HepG2 (cell line): ENCODE measurements around the gene PDZD7. TPM values are rescaled to one million over a fixed set of nuclear protein-coding genes. Genes with fewer than 3 reads are reported as not detected.
A peak's percentile ranks its signal among the peaks of the same experiment; 100 is the strongest.

Source experiments
- ASH2L ChIP-seq: fragments of 300-600, 200-600 bp; sonication (generic); IDR thresholded peaks from 2 replicates; pipeline ENCODE4 v1.7.0; 2017; ENCODE audit warnings: low read depth, mild to moderate bottlenecking, moderate library complexity, mixed read lengths, low read length; ENCODE audit not compliant: insufficient read length
- ATF7-NPFF ChIP-seq: sonication (generic); formaldehyde crosslinking; IDR thresholded peaks from 2 replicates; pipeline ENCODE4 v1.8.1; 2023; ENCODE audit warnings: mild to moderate bottlenecking, low read depth, missing genetic modification reagents, moderate library complexity
- DNMT1 ChIP-seq: sonication (generic); formaldehyde crosslinking; IDR thresholded peaks from 2 replicates; pipeline ENCODE4 v1.5.1; 2020; ENCODE audit warnings: mild to moderate bottlenecking, missing genetic modification reagents
- ETV6 ChIP-seq: sonication (generic); formaldehyde crosslinking; conservative IDR thresholded peaks from 2 replicates; pipeline ENCODE4 v1.4.0; 2020; ENCODE audit warnings: missing genetic modification reagents
- HNRNPL ChIP-seq: fragments of 200-400 bp; formaldehyde crosslinking; IDR thresholded peaks from 2 replicates; pipeline ENCODE4 v1.6.1; 2017; ENCODE audit warnings: mild to moderate bottlenecking, low read depth, low read length
- KDM6A ChIP-seq: IDR thresholded peaks from 2 replicates; pipeline ENCODE4 v1.6.1; 2016; ENCODE audit warnings: low read depth
- PHB2 ChIP-seq: fragments of 450-650 bp; IDR thresholded peaks from 2 replicates; pipeline ENCODE4 v1.6.1; 2018; ENCODE audit not compliant: partially characterized antibody
- POLR2AphosphoS2 ChIP-seq: IDR thresholded peaks from 2 replicates; pipeline ENCODE4 v1.6.1; 2011; ENCODE audit warnings: low read depth, low read length, improper control_type of control experiment
- ZNF598 ChIP-seq: sonication (generic); formaldehyde crosslinking; IDR thresholded peaks from 2 replicates; pipeline ENCODE4 v1.5.1; 2020; ENCODE audit warnings: mild to moderate bottlenecking, missing genetic modification reagents, borderline replicate concordance
- ZNF607 ChIP-seq: sonication (generic); formaldehyde crosslinking; IDR thresholded peaks from 2 replicates; pipeline ENCODE4 v1.5.1; 2020; ENCODE audit warnings: missing genetic modification reagents, mild to moderate bottlenecking, borderline replicate concordance
- ZNF652 ChIP-seq: IDR thresholded peaks from 2 replicates; pipeline ENCODE4 v1.6.1; 2016; ENCODE audit warnings: low read depth, borderline replicate concordance
- polyA plus RNA-seq, 8 experiments: library from polyadenylated mRNA; depleted of rRNA in 3 of 8; stranded (reverse) in 7 of 8; unstranded in 1 of 8; fragments of >200 nt; fragmentation: Illumina TruSeq in 4 of 8; extraction: Trizol in 4 of 8; gene quantifications; 2 replicates each; pipeline versions ENCODE4 v1.2.1 to v1.2.3, GENCODE V29; 2011 to 2016; ENCODE audit warnings: low read depth in 4 of 8, missing spikeins in 1 of 8, mixed read lengths in 1 of 8; ENCODE audit not compliant: insufficient read depth in 1 of 8
- total RNA-seq, 5 experiments: library from RNA; depleted of rRNA; stranded (reverse); fragments of >200 nt; fragmentation: Illumina TruSeq; extraction: Trizol; gene quantifications; 2 replicates each; pipeline ENCODE4 v1.2.3, GENCODE V29; 2016; ENCODE audit warnings: low read depth in 1 of 5
- TF ChIP-seq, protein P1 (sequence below): sonication (generic); formaldehyde crosslinking; IDR thresholded peaks from 2 replicates; pipeline ENCODE4 v1.5.0; 2020; ENCODE audit warnings: missing genetic modification reagents, mild to moderate bottlenecking, borderline replicate concordance
- TF ChIP-seq, protein P2 (sequence below): sonication (generic); formaldehyde crosslinking; IDR thresholded peaks from 2 replicates; pipeline ENCODE4 v1.5.0; 2020; ENCODE audit warnings: mild to moderate bottlenecking, missing genetic modification reagents, moderate library complexity
- TF ChIP-seq, protein P3 (sequence below): sonication (generic); formaldehyde crosslinking; IDR thresholded peaks from 2 replicates; pipeline ENCODE4 v1.5.1; 2020; ENCODE audit warnings: missing genetic modification reagents, mild to moderate bottlenecking, borderline replicate concordance
- TF ChIP-seq, protein P4 (sequence below): sonication (generic); formaldehyde crosslinking; IDR thresholded peaks from 2 replicates; pipeline ENCODE4 v1.4.0; 2020; ENCODE audit warnings: missing genetic modification reagents, mild to moderate bottlenecking, borderline replicate concordance
- TF ChIP-seq, protein P5 (sequence below): sonication (generic); formaldehyde crosslinking; IDR thresholded peaks from 2 replicates; pipeline ENCODE4 v1.8.0; 2022; ENCODE audit warnings: mild to moderate bottlenecking, missing genetic modification reagents; ENCODE audit not compliant: insufficient replicate concordance
- TF ChIP-seq, protein P6 (sequence below): IDR thresholded peaks from 2 replicates; pipeline ENCODE4 v1.6.1; 2016; ENCODE audit warnings: low read depth, control low read depth

The PDZD7 gene
- total and polyA plus RNA-seq, 2 of the 13 experiments (the other 11 are each of a cell fraction or from before 2014, with no cell fraction given) = 0.58 to 0.73 TPM

DNA sequence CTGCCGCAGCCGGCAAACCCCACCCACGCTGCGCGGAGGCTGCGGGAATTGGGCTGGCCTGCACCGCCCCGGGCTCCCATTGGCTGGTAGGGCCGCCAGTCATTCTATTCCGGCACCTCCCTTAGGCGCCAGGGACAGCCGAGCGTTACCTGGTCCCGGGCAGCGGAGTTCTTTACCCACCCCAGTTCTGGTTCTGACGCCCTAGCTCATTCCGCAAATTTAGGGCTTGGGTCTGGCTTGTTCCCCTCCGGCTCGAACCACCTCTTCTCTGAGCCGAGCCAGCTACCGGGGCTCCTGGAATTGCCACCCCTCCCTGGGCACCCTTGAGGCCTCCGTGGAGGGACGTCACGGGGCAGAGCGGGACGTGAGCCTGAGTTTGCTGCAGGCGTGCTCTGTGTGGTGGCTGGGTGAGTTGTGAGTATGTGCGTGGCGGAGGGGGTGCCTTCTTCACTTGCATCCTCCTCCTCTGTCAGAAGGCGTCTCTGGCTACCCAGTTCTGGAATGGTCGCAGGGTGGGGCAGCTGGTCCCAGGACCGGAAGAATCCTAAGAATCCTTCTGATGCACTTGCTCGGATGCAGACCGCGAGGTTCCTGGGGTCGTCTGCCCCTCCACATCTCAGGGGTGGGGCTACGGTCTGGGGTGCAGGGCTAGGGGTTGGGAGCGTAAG is at the start of gene PDZD7, which contains the start of gene SFXN3 (continued):
- TF ChIP-seq, protein P1, sequence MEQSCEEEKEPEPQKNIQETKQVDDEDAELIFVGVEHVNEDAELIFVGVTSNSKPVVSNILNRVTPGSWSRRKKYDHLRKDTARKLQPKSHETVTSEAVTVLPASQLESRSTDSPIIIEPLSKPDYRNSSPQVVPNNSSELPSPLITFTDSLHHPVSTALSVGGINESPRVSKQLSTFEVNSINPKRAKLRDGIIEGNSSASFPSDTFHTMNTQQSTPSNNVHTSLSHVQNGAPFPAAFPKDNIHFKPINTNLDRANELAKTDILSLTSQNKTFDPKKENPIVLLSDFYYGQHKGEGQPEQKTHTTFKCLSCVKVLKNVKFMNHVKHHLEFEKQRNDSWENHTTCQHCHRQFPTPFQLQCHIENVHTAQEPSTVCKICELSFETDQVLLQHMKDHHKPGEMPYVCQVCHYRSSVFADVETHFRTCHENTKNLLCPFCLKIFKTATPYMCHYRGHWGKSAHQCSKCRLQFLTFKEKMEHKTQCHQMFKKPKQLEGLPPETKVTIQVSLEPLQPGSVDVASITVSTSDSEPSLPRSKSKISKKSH = 0 out of 2 replicates have a peak, but pooled peaks have one; percentile 41
- TF ChIP-seq KDM6A (CRISPR knock-in tag) (no peak), ASH2L (peak; percentile 3), ZNF607 (CRISPR knock-in tag) (no peak), PHB2 (no peak), POLR2AphosphoS2 (no peak), ETV6 (CRISPR knock-in tag) (no peak), HNRNPL (peak; percentile 63; the same call in 1 of the 2 replicates), ATF7-NPFF (peak; percentile 17; the same call in 1 of the 2 replicates), ZNF598 (CRISPR knock-in tag) (no peak), DNMT1 (CRISPR knock-in tag) (0 out of 2 replicates have a peak, but pooled peaks have one; percentile 14), ZNF652 (CRISPR knock-in tag) (no peak)
- TF ChIP-seq, protein P2, sequence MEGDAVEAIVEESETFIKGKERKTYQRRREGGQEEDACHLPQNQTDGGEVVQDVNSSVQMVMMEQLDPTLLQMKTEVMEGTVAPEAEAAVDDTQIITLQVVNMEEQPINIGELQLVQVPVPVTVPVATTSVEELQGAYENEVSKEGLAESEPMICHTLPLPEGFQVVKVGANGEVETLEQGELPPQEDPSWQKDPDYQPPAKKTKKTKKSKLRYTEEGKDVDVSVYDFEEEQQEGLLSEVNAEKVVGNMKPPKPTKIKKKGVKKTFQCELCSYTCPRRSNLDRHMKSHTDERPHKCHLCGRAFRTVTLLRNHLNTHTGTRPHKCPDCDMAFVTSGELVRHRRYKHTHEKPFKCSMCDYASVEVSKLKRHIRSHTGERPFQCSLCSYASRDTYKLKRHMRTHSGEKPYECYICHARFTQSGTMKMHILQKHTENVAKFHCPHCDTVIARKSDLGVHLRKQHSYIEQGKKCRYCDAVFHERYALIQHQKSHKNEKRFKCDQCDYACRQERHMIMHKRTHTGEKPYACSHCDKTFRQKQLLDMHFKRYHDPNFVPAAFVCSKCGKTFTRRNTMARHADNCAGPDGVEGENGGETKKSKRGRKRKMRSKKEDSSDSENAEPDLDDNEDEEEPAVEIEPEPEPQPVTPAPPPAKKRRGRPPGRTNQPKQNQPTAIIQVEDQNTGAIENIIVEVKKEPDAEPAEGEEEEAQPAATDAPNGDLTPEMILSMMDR (CRISPR knock-in tag) = no peak
- TF ChIP-seq, protein P3, sequence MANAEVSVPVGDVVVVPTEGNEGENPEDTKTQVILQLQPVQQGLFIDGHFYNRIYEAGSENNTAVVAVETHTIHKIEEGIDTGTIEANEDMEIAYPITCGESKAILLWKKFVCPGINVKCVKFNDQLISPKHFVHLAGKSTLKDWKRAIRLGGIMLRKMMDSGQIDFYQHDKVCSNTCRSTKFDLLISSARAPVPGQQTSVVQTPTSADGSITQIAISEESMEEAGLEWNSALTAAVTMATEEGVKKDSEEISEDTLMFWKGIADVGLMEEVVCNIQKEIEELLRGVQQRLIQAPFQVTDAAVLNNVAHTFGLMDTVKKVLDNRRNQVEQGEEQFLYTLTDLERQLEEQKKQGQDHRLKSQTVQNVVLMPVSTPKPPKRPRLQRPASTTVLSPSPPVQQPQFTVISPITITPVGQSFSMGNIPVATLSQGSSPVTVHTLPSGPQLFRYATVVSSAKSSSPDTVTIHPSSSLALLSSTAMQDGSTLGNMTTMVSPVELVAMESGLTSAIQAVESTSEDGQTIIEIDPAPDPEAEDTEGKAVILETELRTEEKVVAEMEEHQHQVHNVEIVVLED (CRISPR knock-in tag) = peak; percentile 36; the same call in 1 of the 2 replicates
- TF ChIP-seq, protein P4, sequence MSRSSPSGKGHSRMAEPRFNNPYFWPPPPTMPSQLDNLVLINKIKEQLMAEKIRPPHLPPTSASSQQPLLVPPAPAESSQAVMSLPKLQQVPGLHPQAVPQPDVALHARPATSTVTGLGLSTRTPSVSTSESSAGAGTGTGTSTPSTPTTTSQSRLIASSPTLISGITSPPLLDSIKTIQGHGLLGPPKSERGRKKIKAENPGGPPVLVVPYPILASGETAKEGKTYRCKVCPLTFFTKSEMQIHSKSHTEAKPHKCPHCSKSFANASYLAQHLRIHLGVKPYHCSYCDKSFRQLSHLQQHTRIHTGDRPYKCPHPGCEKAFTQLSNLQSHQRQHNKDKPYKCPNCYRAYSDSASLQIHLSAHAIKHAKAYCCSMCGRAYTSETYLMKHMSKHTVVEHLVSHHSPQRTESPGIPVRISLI = no peak
- TF ChIP-seq, protein P5, sequence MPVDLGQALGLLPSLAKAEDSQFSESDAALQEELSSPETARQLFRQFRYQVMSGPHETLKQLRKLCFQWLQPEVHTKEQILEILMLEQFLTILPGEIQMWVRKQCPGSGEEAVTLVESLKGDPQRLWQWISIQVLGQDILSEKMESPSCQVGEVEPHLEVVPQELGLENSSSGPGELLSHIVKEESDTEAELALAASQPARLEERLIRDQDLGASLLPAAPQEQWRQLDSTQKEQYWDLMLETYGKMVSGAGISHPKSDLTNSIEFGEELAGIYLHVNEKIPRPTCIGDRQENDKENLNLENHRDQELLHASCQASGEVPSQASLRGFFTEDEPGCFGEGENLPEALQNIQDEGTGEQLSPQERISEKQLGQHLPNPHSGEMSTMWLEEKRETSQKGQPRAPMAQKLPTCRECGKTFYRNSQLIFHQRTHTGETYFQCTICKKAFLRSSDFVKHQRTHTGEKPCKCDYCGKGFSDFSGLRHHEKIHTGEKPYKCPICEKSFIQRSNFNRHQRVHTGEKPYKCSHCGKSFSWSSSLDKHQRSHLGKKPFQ (CRISPR knock-in tag) = peak; percentile 55
- TF ChIP-seq, protein P6, sequence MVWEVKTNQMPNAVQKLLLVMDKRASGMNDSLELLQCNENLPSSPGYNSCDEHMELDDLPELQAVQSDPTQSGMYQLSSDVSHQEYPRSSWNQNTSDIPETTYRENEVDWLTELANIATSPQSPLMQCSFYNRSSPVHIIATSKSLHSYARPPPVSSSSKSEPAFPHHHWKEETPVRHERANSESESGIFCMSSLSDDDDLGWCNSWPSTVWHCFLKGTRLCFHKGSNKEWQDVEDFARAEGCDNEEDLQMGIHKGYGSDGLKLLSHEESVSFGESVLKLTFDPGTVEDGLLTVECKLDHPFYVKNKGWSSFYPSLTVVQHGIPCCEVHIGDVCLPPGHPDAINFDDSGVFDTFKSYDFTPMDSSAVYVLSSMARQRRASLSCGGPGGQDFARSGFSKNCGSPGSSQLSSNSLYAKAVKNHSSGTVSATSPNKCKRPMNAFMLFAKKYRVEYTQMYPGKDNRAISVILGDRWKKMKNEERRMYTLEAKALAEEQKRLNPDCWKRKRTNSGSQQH = no peak
